GM19452 (cell line): ENCODE measurements around the gene UBXN11.
"Not testable (repeated sequence)": the region's sequence is repeated elsewhere in the genome, so short reads cannot be mapped to it uniquely, and the experiment has no call there.

Experiments
- ATAC-seq: cut with Tn5 transposase; IDR thresholded peaks from one replicate; pipeline ENCODE4 v1.9.1; 2021; ENCODE audit not compliant: unreplicated experiment

Gene UBXN11

GRCh38 chr1:26336477-26337205 lies 30.2 kb upstream of the UBXN11 start:
- peak; percentile 60 for ATAC-seq

- ATAC-seq = no peak
Observed at GRCh38 chr1:26335774-26336476, 29.5 kb upstream of the UBXN11 start.

- ATAC-seq = not testable (repeated sequence)
Observed at GRCh38 chr1:26333312-26333711, 26.9 kb upstream of the UBXN11 start.

GRCh38 chr1:26330276-26330675 lies 23.8 kb upstream of the UBXN11 start:
- no peak for ATAC-seq

- ATAC-seq = not testable (repeated sequence)
Observed at GRCh38 chr1:26329380-26329779, 22.9 kb upstream of the UBXN11 start.

- ATAC-seq = no peak
Observed at GRCh38 chr1:26328597-26328996, 22.2 kb upstream of the UBXN11 start.

GRCh38 chr1:26327956-26328362 lies 21.5 kb upstream of the UBXN11 start:
- no peak for ATAC-seq

GRCh38 chr1:26324550-26324949 lies 18.1 kb upstream of the UBXN11 start:
- ATAC-seq = no peak

GRCh38 chr1:26323382-26323781 lies 16.9 kb upstream of the UBXN11 start:
- no peak for ATAC-seq

GRCh38 chr1:26322042-26322331 lies 15.6 kb upstream of the UBXN11 start:
- no peak for ATAC-seq

- ATAC-seq = peak; percentile 40
Observed at GRCh38 chr1:26321315-26322041, 15.0 kb upstream of the UBXN11 start.

GRCh38 chr1:26320896-26321295 lies 14.5 kb upstream of the UBXN11 start:
- ATAC-seq = peak; percentile 6

GRCh38 chr1:26318338-26319064 lies 12.1 kb upstream of the UBXN11 start:
- ATAC-seq = no peak

- ATAC-seq = no peak
Observed at GRCh38 chr1:26317612-26318337, 11.3 kb upstream of the UBXN11 start, which contains the start of gene CD52. Gene CD52 (plus strand): TSS chr1:26317958. CDS start chr1:26318018, 60 bp downstream.

- no peak for ATAC-seq
Observed at GRCh38 chr1:26317146-26317545, 10.7 kb upstream of the UBXN11 start.

- ATAC-seq = no peak
Observed at GRCh38 chr1:26315874-26316850, 9.7 kb upstream of the UBXN11 start.

- ATAC-seq = no peak
Observed at GRCh38 chr1:26314501-26314900, 8.1 kb upstream of the UBXN11 start.

- ATAC-seq = not testable (repeated sequence)
Observed at GRCh38 chr1:26307966-26308899, 1.8 kb upstream of the UBXN11 start.
